VCaP (cell line): Measurements from ENCODE around the gene SAP30.

Source experiments
- H3K27ac ChIP-seq: fragments of 450-650 bp; 2 replicates; pipeline ENCODE4 v1.5.1; 2017
- CTCF ChIP-seq: fragments of 450-650 bp; conservative IDR thresholded peaks from 2 replicates; pipeline ENCODE4 v1.5.1; 2017; ENCODE audit warnings: mild to moderate bottlenecking, moderate library complexity

The SAP30 gene

GRCh38 chr4:173333658-173334084, 37.1 kb upstream of the SAP30 start:
- TF ChIP-seq CTCF: no peak
- peak overlapping the region; percentile 91 for H3K27ac ChIP-seq

GRCh38 chr4:173334085-173334890, 36.5 kb upstream of the SAP30 start, which contains the start of gene HMGB2:
Gene HMGB2, minus strand, starts transcription at chr4:173334358. Its CDS starts 709 bp downstream, at chr4:173333649.
- no peak for TF ChIP-seq CTCF
- H3K27ac ChIP-seq: peak within 1 kb of the TSS; percentile 91

- no peak for TF ChIP-seq CTCF
- peak overlapping the region; percentile 91 for H3K27ac ChIP-seq
Observed at GRCh38 chr4:173334891-173335752, 35.6 kb upstream of the SAP30 start.

GRCh38 chr4:173337463-173337862, 33.3 kb upstream of the SAP30 start:
- TF ChIP-seq CTCF: no peak
- no peak overlapping the region for H3K27ac ChIP-seq

- TF ChIP-seq CTCF: no peak
- H3K27ac ChIP-seq: no peak overlapping the region
Observed at GRCh38 chr4:173343832-173344397, 26.8 kb upstream of the SAP30 start.

- no peak overlapping the region for H3K27ac ChIP-seq
- TF ChIP-seq CTCF: no peak
Observed at GRCh38 chr4:173345648-173346047, 25.1 kb upstream of the SAP30 start.

GRCh38 chr4:173346074-173346473, 24.7 kb upstream of the SAP30 start:
- no peak for TF ChIP-seq CTCF
- no peak overlapping the region for H3K27ac ChIP-seq
